H9 (cell line): ENCODE measurements around the gene LHFPL2. TPM values are rescaled to one million over a fixed set of nuclear protein-coding genes. Genes with fewer than 3 reads are reported as not detected.

ENCODE experiments used
- DNase-seq: peaks from one replicate; pipeline ENCODE4 v3.0.0-alpha.2; 2017
- H2AFZ ChIP-seq: one replicate; pipeline ENCODE4 v1.6.1; 2013; ENCODE audit warnings: mild to moderate bottlenecking, low read length, control low read depth, moderate library complexity
- H2AK5ac ChIP-seq: 2 replicates; pipeline ENCODE4 v1.6.1; 2013; ENCODE audit warnings: low read length, control low read depth, mixed read lengths; ENCODE audit not compliant: insufficient read length
- H2BK120ac ChIP-seq: one replicate; pipeline ENCODE4 v1.6.1; 2013; ENCODE audit warnings: low read depth, mild to moderate bottlenecking, low read length, control low read depth, inconsistent platforms; ENCODE audit not compliant: poor library complexity, severe bottlenecking
- H2BK12ac ChIP-seq: 2 replicates; pipeline ENCODE4 v1.6.1; 2013; ENCODE audit warnings: low read length, control low read depth, mixed read lengths, low read depth; ENCODE audit not compliant: insufficient read length
- H2BK15ac ChIP-seq: 2 replicates; pipeline ENCODE4 v1.6.1; 2013; ENCODE audit warnings: low read depth, low read length, control low read depth
- H2BK20ac ChIP-seq: one replicate; pipeline ENCODE4 v1.6.1; 2013; ENCODE audit warnings: low read depth, mild to moderate bottlenecking, low read length, control low read depth, inconsistent platforms; ENCODE audit not compliant: poor library complexity, severe bottlenecking
- H2BK5ac ChIP-seq: 2 replicates; pipeline ENCODE4 v1.6.1; 2013; ENCODE audit warnings: low read length, control low read depth, mixed read lengths; ENCODE audit not compliant: insufficient read length
- H3K14ac ChIP-seq: 2 replicates; pipeline ENCODE4 v1.6.1; 2013; ENCODE audit warnings: low read length, control low read depth; ENCODE audit not compliant: insufficient read depth
- H3K18ac ChIP-seq: 2 replicates; pipeline ENCODE4 v1.6.1; 2013; ENCODE audit warnings: low read depth, mild to moderate bottlenecking, mixed read lengths, low read length, control low read depth; ENCODE audit not compliant: insufficient read length
- H3K23ac ChIP-seq: 2 replicates; pipeline ENCODE4 v1.6.1; 2013; ENCODE audit warnings: low read length, control low read depth, mixed read lengths, low read depth; ENCODE audit not compliant: insufficient read length
- H3K23me2 ChIP-seq: 2 replicates; pipeline ENCODE4 v1.6.1; 2013; ENCODE audit warnings: low read depth, mild to moderate bottlenecking, mixed read lengths, low read length, control low read depth; ENCODE audit not compliant: insufficient read length, poor library complexity, severe bottlenecking
- H3K27ac ChIP-seq: 2 replicates; pipeline ENCODE4 v1.5.1; 2013; ENCODE audit warnings: low read length, control low read depth, mixed read lengths, low read depth; ENCODE audit not compliant: insufficient read length
- H3K27me3 ChIP-seq: 2 replicates; pipeline ENCODE4 v1.6.1; 2013; ENCODE audit warnings: low read length, control low read depth, inconsistent platforms; ENCODE audit not compliant: insufficient read depth
- H3K4ac ChIP-seq: 2 replicates; pipeline ENCODE4 v1.6.1; 2013; ENCODE audit warnings: low read depth, mild to moderate bottlenecking, control low read depth, inconsistent platforms, low read length, moderate library complexity
- H3K4me1 ChIP-seq: 2 replicates; pipeline ENCODE4 v1.6.1; 2013; ENCODE audit warnings: low read length, control low read depth, inconsistent platforms; ENCODE audit not compliant: insufficient read depth
- H3K4me2 ChIP-seq: 2 replicates; pipeline ENCODE4 v1.6.1; 2013; ENCODE audit warnings: low read length, control low read depth, mixed read lengths; ENCODE audit not compliant: insufficient read length, insufficient read depth
- H3K56ac ChIP-seq: 2 replicates; pipeline ENCODE4 v1.6.1; 2013; ENCODE audit warnings: low read depth, mild to moderate bottlenecking, mixed read lengths, low read length, control low read depth; ENCODE audit not compliant: insufficient read length
- H3K79me1 ChIP-seq: 2 replicates; pipeline ENCODE4 v1.6.1; 2013; ENCODE audit warnings: low read depth, mild to moderate bottlenecking, moderate library complexity, low read length, control low read depth, inconsistent platforms; ENCODE audit not compliant: insufficient read depth, poor library complexity, severe bottlenecking
- H3K79me2 ChIP-seq: 2 replicates; pipeline ENCODE4 v1.6.1; 2013; ENCODE audit warnings: low read length, control low read depth, inconsistent platforms; ENCODE audit not compliant: insufficient read depth
- H3K9ac ChIP-seq: 2 replicates; pipeline ENCODE4 v1.6.1; 2013; ENCODE audit warnings: low read length, control low read depth, mixed read lengths; ENCODE audit not compliant: insufficient read length; ENCODE audit errors: extremely low read depth
- H3K9me3 ChIP-seq: one replicate; pipeline ENCODE4 v1.6.1; 2013; ENCODE audit warnings: low read depth, low read length, inconsistent platforms; ENCODE audit not compliant: control insufficient read depth
- H3T11ph ChIP-seq: one replicate; pipeline ENCODE4 v1.6.1; 2013; ENCODE audit warnings: mild to moderate bottlenecking, low read length, control low read depth, inconsistent platforms
- H4K20me1 ChIP-seq: one replicate; pipeline ENCODE4 v1.6.1; 2013; ENCODE audit not compliant: control insufficient read depth, insufficient read length, insufficient read depth
- H4K5ac ChIP-seq: 2 replicates; pipeline ENCODE4 v1.6.1; 2013; ENCODE audit warnings: low read depth, mild to moderate bottlenecking, mixed read lengths, low read length, control low read depth; ENCODE audit not compliant: insufficient read length
- H4K8ac ChIP-seq: replicated peaks from 2 replicates; pipeline ENCODE4 v1.6.1; 2013; ENCODE audit warnings: low read length, control low read depth, mixed read lengths, low read depth; ENCODE audit not compliant: insufficient read length
- H4K91ac ChIP-seq: 2 replicates; pipeline ENCODE4 v1.6.1; 2013; ENCODE audit warnings: low read depth, mild to moderate bottlenecking, moderate library complexity, mixed read lengths, low read length, control low read depth; ENCODE audit not compliant: insufficient read length
- H3K27ac Mint-ChIP-seq, 3 experiments: 2 replicates in 2 of 3; 3 replicates in 1 of 3; pipeline ENCODE4 v1.8.0; 2020 to 2021; ENCODE audit warnings: mixed read lengths in 3 of 3, mild to moderate bottlenecking in 1 of 3, moderate library complexity in 1 of 3
- H3K27me3 Mint-ChIP-seq: 2 replicates; pipeline ENCODE4 v1.8.0; 2021; ENCODE audit warnings: low read depth, mild to moderate bottlenecking, moderate library complexity, mixed read lengths
- H3K36me3 Mint-ChIP-seq, 3 experiments: 2 replicates in 2 of 3; 3 replicates in 1 of 3; pipeline ENCODE4 v1.8.0; 2020 to 2021; ENCODE audit warnings: low read depth in 3 of 3, mixed read lengths in 3 of 3; ENCODE audit not compliant: insufficient read depth in 1 of 3
- H3K4me1 Mint-ChIP-seq, 2 experiments: 2 replicates each; pipeline ENCODE4 v1.8.0; 2020; ENCODE audit warnings: mixed read lengths in 2 of 2
- H3K4me3 Mint-ChIP-seq, 2 experiments: 2 replicates in 1 of 2; 3 replicates in 1 of 2; pipeline ENCODE4 v1.8.0; 2020 to 2021; ENCODE audit warnings: mild to moderate bottlenecking in 2 of 2, mixed read lengths in 2 of 2, moderate library complexity in 1 of 2
- H3K9me3 Mint-ChIP-seq, 2 experiments: 2 replicates in 1 of 2; 3 replicates in 1 of 2; pipeline ENCODE4 v1.8.0; 2020; ENCODE audit warnings: mild to moderate bottlenecking in 2 of 2, mixed read lengths in 2 of 2, moderate library complexity in 1 of 2
- WGBS: extraction: QIAGEN DNeasy Blood & Tissue Kit; methylation state at CpG from one replicate; pipeline ENCODE4 v1.1.7; 2013; ENCODE audit warnings: missing lambda C conversion rate, low lambda C conversion rate, mixed read lengths; ENCODE audit not compliant: insufficient read length; ENCODE audit errors: extremely low coverage; 5-methylcytosine and 5-hydroxymethylcytosine counted together
- total RNA-seq: library from RNA; stranded (reverse); gene quantifications from 2 replicates; pipeline ENCODE4 v1.2.1, GENCODE V29; 2021
- TF ChIP-seq, protein P1 (sequence below): fragments of 200-600 bp; sonication (generic); conservative IDR thresholded peaks from 3 replicates; pipeline ENCODE4 v1.8.0; 2021; ENCODE audit warnings: antibody characterized with exemption, mild to moderate bottlenecking

Gene LHFPL2
- total RNA-seq, 1 experiment from 2014 or later: 26.3 TPM

DNA sequence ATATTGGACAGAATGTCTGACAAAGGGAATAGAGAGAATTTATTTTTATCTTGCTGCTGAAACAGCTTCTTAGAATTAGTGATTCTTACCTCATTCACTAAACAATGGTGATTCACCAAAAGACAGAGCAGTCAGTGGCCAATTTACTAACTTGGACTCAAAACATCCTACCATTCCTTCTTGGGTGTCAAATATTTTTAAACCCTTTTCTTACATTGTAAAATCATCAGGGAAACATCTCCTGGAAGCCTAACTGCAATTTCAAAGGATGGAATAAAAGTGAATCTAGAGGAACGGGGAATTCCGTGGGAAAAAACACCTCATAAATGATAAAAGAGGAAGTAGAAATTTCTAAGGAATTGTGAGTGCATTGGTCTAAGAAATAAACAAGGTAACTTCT, 97.7 kb downstream of the LHFPL2 start:
- Histone ChIP-seq H3K4ac (no peak overlapping the region), H4K8ac (no peak overlapping the region), H2AK5ac (no peak overlapping the region), H3K18ac (no peak overlapping the region), H4K20me1 (no peaks in the 10 kb centered on the region), H3K4me2 (no peak overlapping the region), H3K27ac (no peak overlapping the region), H3K79me2 (no peaks in the 10 kb centered on the region; the same call in 1 of the 2 replicates), H3K79me1 (no peaks in the 10 kb centered on the region), H2BK12ac (no peak overlapping the region), H2AFZ (no peak overlapping the region), H3K9me3 (no peaks in the 10 kb centered on the region), H2BK120ac (no peak overlapping the region), H3K56ac (no peak overlapping the region), H3K23me2 (no peaks in the 10 kb centered on the region), H3K4me1 (no peaks in the 10 kb centered on the region), H4K5ac (no peak overlapping the region), H3K27me3 (no peaks in the 10 kb centered on the region), H2BK15ac (no peak overlapping the region), H3K9ac (no peak overlapping the region), H3K14ac (no peak overlapping the region), H2BK20ac (no peak overlapping the region), H3K23ac (no peak overlapping the region), H3T11ph (no peak overlapping the region), H4K91ac (no peak overlapping the region), H2BK5ac (no peak overlapping the region)
- Mint-ChIP-seq H3K4me1 (peaks cover 22 to 34% of the 10 kb centered on the region in 2 experiments), H3K9me3 (peaks cover 5 to 8% of the 10 kb centered on the region in 2 experiments; a peak in 4 of 5 replicates), H3K27ac (no peak overlapping the region; a peak in 1 of 7 replicates), H3K27me3 (no peaks in the 10 kb centered on the region), H3K4me3 (no peak overlapping the region), H3K36me3 (peaks cover 20 to 41% (median 35%) of the 10 kb centered on the region in 3 experiments)
- WGBS: no CpG with 5 or more reads among the region's 2 CpGs
- TF ChIP-seq, protein P1, sequence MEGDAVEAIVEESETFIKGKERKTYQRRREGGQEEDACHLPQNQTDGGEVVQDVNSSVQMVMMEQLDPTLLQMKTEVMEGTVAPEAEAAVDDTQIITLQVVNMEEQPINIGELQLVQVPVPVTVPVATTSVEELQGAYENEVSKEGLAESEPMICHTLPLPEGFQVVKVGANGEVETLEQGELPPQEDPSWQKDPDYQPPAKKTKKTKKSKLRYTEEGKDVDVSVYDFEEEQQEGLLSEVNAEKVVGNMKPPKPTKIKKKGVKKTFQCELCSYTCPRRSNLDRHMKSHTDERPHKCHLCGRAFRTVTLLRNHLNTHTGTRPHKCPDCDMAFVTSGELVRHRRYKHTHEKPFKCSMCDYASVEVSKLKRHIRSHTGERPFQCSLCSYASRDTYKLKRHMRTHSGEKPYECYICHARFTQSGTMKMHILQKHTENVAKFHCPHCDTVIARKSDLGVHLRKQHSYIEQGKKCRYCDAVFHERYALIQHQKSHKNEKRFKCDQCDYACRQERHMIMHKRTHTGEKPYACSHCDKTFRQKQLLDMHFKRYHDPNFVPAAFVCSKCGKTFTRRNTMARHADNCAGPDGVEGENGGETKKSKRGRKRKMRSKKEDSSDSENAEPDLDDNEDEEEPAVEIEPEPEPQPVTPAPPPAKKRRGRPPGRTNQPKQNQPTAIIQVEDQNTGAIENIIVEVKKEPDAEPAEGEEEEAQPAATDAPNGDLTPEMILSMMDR: no peak
- no peak for DNase-seq
